ENCODE results near the gene EXOSC3. TPM values are rescaled to one million over a fixed set of nuclear protein-coding genes. Genes with fewer than 3 reads are reported as not detected.

The EXOSC3 gene
- total and polyA plus RNA-seq, 9 of the 15 experiments (the other 6 are each of a cell fraction or from before 2014, with no cell fraction given) = 18.5 to 266 (median 114) TPM

- TF ChIP-seq ZBTB26 (CRISPR knock-in tag; IDR thresholded peaks at IDR 0.05) (no peak; the same call in 1 of the 2 replicates), ZNF41 (CRISPR knock-in tag; conservative IDR thresholded peaks at IDR 0.05) (no peak), ETV5 (CRISPR knock-in tag; IDR thresholded peaks at IDR 0.05; ENCODE audit: low read depth) (peak; percentile 88; the same call in 1 of the 2 replicates), ZNF583 (CRISPR knock-in tag; IDR thresholded peaks at IDR 0.05) (peak; percentile 73; the same call in 1 of the 2 replicates), BCOR (IDR thresholded peaks at IDR 0.05) (peak; percentile 67; the same call in 1 of the 2 replicates), ZNF766 (CRISPR knock-in tag; conservative IDR thresholded peaks at IDR 0.05) (no peak), CREB3 (tag; conservative IDR thresholded peaks at IDR 0.05; ENCODE audit: low read depth) (no peak), ARID4B (CRISPR knock-in tag; IDR thresholded peaks at IDR 0.05) (peak; percentile 96; the same call in 1 of the 2 replicates), BRF2 (IDR thresholded peaks at IDR 0.05; ENCODE audit: borderline replicate concordance, insufficient read depth, insufficient read length) (no peak), EZH2 (IDR thresholded peaks at IDR 0.05; ENCODE audit: borderline replicate concordance, low read depth, low read length) (no peak), ZNF717 (CRISPR knock-in tag; IDR thresholded peaks at IDR 0.05) (no peak), ZBTB11 (CRISPR knock-in tag; IDR thresholded peaks at IDR 0.05) (peak; percentile 99 to 100 (median 99)), HMG20B (CRISPR knock-in tag; IDR thresholded peaks at IDR 0.05) (no peak), YY1 (IDR thresholded peaks at IDR 0.05; ENCODE audit: borderline replicate concordance in 1 of 3, control insufficient read depth in 1 of 3, extremely low read depth in 1 of 3, insufficient read depth in 3 of 3, insufficient read length in 1 of 3, insufficient replicate concordance in 2 of 3, low read depth in 1 of 3, low read length in 2 of 3) (peak in 2 of 3 experiments; percentile 85 to 88)
These were observed 15.9 kb upstream of the EXOSC3 start, which contains the start of gene DCAF10 (continued) for GRCh38 chr9:37800631-37801286.

All from K562 (cell line).